Calu3 (cell line): ENCODE data around the gene UBXN4. TPM values are rescaled to one million over a fixed set of nuclear protein-coding genes. Genes with fewer than 3 reads are reported as not detected.

Source experiments
- BruUV-seq: library from RNA; stranded (reverse); fragments of 400-500 nt; replicated peaks from 2 replicates; lab custom pipeline; 2021; lab: Mats Ljungman, UMichigan
- CTCF ChIA-PET: fragments of 300-600 bp; sonication (Branson Sonifier 250); formaldehyde crosslinking; loops from one replicate; lab custom pipeline; 2022; ENCODE audit warnings: antibody characterized with exemption; lab: Charles Lee
- DNase-seq: peaks from one replicate; pipeline ENCODE4 v3.0.0; 2022
- H3K27ac Mint-ChIP-seq: one replicate; pipeline ENCODE4 v1.8.0; 2022; ENCODE audit warnings: mixed read lengths; ENCODE audit not compliant: unreplicated experiment
- H3K27me3 Mint-ChIP-seq: one replicate; pipeline ENCODE4 v1.8.0; 2022; ENCODE audit warnings: mixed read lengths; ENCODE audit not compliant: unreplicated experiment
- H3K36me3 Mint-ChIP-seq: one replicate; pipeline ENCODE4 v1.8.0; 2022; ENCODE audit warnings: mild to moderate bottlenecking, moderate library complexity, mixed read lengths; ENCODE audit not compliant: insufficient read depth, unreplicated experiment
- H3K4me1 Mint-ChIP-seq: one replicate; pipeline ENCODE4 v1.8.0; 2022; ENCODE audit warnings: mild to moderate bottlenecking, low read depth, mixed read lengths; ENCODE audit not compliant: unreplicated experiment
- H3K4me3 Mint-ChIP-seq: one replicate; pipeline ENCODE4 v1.8.0; 2022; ENCODE audit warnings: mild to moderate bottlenecking, low read depth, moderate library complexity, mixed read lengths; ENCODE audit not compliant: unreplicated experiment
- H3K9me3 Mint-ChIP-seq: one replicate; pipeline ENCODE4 v1.8.0; 2022; ENCODE audit warnings: low read depth, mixed read lengths; ENCODE audit not compliant: unreplicated experiment
- intact Hi-C: fragments of 100-400 bp; cut with micrococcal nuclease; formaldehyde crosslinking; loops from one replicate; pipeline ENCODE4 v1.10.0; 2022; ENCODE audit not compliant: unreplicated experiment
- total RNA-seq: library from RNA; stranded (reverse); gene quantifications from 2 replicates; pipeline ENCODE4 v1.2.3, GENCODE V29; 2022
- TF ChIP-seq, protein P1 (sequence below): fragments of 200-600 bp; IDR thresholded peaks from one replicate; pipeline ENCODE4 v1.8.0; 2022; ENCODE audit warnings: antibody characterized with exemption; ENCODE audit not compliant: unreplicated experiment

The UBXN4 gene
- total RNA-seq, 1 experiment from 2014 or later, result 94.4 TPM

DNA sequence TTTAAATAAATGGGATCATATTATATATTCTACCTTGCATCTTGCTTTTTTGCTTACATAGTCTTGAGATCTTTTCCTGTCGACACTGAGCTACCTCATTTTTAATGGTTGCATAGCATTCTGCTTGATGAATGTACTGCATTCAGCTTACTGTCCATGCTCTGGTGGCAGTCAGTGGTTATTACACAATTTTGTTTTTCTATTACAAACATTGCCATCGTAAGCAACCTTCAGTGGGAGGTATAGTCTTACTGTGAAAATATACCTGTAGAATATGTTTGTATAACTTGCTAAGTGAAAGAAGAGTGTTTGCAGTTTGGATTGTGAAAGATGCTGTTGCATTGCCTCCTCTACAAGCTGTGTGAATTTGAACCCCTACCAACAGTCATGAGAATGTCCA lies 43.4 kb downstream of the UBXN4 start:
- TF ChIP-seq, protein P1, sequence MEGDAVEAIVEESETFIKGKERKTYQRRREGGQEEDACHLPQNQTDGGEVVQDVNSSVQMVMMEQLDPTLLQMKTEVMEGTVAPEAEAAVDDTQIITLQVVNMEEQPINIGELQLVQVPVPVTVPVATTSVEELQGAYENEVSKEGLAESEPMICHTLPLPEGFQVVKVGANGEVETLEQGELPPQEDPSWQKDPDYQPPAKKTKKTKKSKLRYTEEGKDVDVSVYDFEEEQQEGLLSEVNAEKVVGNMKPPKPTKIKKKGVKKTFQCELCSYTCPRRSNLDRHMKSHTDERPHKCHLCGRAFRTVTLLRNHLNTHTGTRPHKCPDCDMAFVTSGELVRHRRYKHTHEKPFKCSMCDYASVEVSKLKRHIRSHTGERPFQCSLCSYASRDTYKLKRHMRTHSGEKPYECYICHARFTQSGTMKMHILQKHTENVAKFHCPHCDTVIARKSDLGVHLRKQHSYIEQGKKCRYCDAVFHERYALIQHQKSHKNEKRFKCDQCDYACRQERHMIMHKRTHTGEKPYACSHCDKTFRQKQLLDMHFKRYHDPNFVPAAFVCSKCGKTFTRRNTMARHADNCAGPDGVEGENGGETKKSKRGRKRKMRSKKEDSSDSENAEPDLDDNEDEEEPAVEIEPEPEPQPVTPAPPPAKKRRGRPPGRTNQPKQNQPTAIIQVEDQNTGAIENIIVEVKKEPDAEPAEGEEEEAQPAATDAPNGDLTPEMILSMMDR, result no peak
- no TSS peak for BruUV-seq
- H3K27me3 Mint-ChIP-seq, result no peaks in the 10 kb centered on the region

DNA sequence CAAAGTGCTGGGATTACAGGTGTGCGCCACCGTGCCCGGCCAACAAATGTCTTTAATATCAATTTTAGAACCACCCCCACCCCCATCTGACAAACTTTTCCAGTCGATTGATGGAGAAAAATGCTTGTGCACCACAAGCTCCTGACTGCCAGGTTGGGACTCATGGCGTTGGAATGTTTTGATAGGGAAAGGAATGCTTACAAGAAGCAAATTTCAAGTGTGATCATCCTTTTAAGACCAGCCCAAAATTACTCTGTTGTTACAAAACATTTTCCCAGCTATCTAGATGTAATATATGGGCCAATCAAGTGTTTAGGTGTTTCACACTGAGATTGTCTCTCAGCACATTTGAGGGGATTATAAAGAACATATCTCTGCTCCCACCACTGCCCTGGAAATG lies 45.2 kb downstream of the UBXN4 start:
- no peaks in the 10 kb centered on the region for H3K27me3 Mint-ChIP-seq
- no TSS peak for BruUV-seq
- no peak overlapping the region for H3K4me3 Mint-ChIP-seq
- DNase-seq, result no peak
- H3K4me1 Mint-ChIP-seq, result peaks cover 7% of the 10 kb centered on the region
- CTCF ChIA-PET, result no interaction called here
- H3K9me3 Mint-ChIP-seq, result no peaks in the 10 kb centered on the region
- H3K27ac Mint-ChIP-seq, result no peak overlapping the region
- H3K36me3 Mint-ChIP-seq, result peaks cover 32% of the 10 kb centered on the region
- TF ChIP-seq, protein P1, result no peak
- intact Hi-C loops, result no loop called here

More for the DNA sequence above, 43.4 kb downstream of the UBXN4 start:
- no peak for DNase-seq
- intact Hi-C loops, result no loop called here
- Mint-ChIP-seq H3K4me1 (no peaks in the 10 kb centered on the region), H3K27ac (no peak overlapping the region), H3K4me3 (no peak overlapping the region), H3K36me3 (peaks cover 33% of the 10 kb centered on the region), H3K9me3 (no peaks in the 10 kb centered on the region)
- CTCF ChIA-PET, result interaction anchor here (0.7 kb wide), 1 partner anchor 98 kb away, joined by 4 read pairs; no protein-coding TSS in a partner anchor

DNA sequence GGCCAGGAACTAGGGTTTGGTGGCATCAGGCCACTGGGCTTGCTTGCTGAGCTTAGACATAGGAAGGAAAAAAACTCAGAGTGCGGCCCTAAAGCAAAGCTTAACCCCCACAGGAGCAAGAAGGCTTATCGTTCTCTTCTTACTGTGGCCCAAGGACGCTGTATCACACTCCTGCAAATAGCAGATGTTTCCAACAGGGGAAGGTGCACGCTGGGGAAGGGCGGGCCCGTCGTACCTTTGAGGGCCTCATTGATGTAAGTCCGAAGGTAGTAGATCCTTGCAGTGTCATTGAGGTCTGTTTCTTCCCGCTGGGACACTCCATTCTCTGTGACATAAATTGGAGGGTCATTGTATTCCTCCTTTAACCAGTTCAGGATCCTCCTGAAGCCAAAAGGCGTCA lies 48.8 kb downstream of the UBXN4 start:
- no TSS peak for BruUV-seq
- intact Hi-C loops, result loop anchor here (10.0 kb wide), 1 partner anchor 316 kb away; no protein-coding TSS in a partner anchor
- no peak overlapping the region for H3K4me3 Mint-ChIP-seq
- no peaks in the 10 kb centered on the region for H3K9me3 Mint-ChIP-seq
- no peak overlapping the region for H3K27ac Mint-ChIP-seq
- TF ChIP-seq, protein P1, result no peak
- peaks cover 7% of the 10 kb centered on the region for H3K4me1 Mint-ChIP-seq
- DNase-seq, result no peak
- peaks cover 13% of the 10 kb centered on the region for H3K36me3 Mint-ChIP-seq
- CTCF ChIA-PET, result interaction anchor here (1.0 kb wide), 1 partner anchor 802 kb away, joined by 3 read pairs; no protein-coding TSS in a partner anchor
- no peaks in the 10 kb centered on the region for H3K27me3 Mint-ChIP-seq

DNA sequence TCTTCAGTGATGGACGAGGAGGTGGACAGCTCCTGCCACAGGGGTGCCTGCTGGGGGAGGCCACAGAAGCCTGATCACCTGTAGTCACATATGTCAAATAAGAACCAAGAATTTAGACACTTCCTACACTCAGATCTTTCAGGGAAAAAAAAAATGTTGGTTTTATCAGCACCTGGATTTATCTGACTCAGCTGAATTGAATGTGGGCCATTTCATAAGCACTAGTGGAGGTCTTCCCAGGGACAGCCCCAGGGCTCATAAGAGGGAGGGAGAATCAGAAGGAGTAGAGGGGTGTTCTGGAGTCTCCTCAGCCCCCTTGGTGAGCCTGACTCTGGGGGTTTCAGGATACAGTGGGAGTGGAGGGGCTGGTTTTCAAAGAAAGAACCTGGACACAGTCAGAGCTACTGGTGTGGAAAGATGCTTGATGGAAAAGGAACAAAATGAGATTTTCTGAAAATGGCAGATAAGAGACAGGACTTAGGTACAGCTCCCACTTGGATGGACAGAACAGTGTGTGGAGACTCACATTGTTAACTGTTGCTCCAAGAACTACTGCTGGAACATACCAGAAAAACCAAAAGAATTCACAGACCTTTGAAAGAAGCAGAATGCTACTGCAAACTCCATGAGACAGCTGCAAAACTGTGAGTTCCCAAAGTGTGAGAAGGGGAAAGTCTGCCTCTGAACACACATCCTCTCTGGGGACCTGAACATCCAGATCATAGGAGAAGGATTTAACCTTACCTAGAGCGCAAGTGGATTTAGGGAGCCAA lies 49.9 kb downstream of the UBXN4 start:
- DNase-seq, result no peak
- CTCF ChIA-PET, result interaction anchor here (0.6 to 1.0 kb wide), 2 partner anchors 65 to 803 kb away, joined by 3 read pairs; no protein-coding TSS in a partner anchor
- Mint-ChIP-seq H3K27ac (no peak overlapping the region), H3K27me3 (no peaks in the 10 kb centered on the region), H3K9me3 (no peaks in the 10 kb centered on the region), H3K4me3 (no peak overlapping the region), H3K36me3 (peaks cover 13% of the 10 kb centered on the region), H3K4me1 (peaks cover 7% of the 10 kb centered on the region)
- no TSS peak for BruUV-seq
- intact Hi-C loops, result loop anchor here (10.0 kb wide), 1 partner anchor 317 kb away; no protein-coding TSS in a partner anchor
- TF ChIP-seq, protein P1, result no peak
